BLaER1 treated with 17β-estradiol and CSF1 and Interleukin-3, amounts not matched to agents 10 nM and 100 nM (cell line): Measurements from ENCODE around the gene CTDSPL.
"Not testable (repeated sequence)": the region's sequence is repeated elsewhere in the genome, so short reads cannot be mapped to it uniquely, and the experiment has no call there.

Experiments used
- H3K27ac ChIP-seq, 11 experiments: shearing (Covaris generic); formaldehyde crosslinking; 2 replicates each; pipeline ENCODE4 v1.8.1; 2022
- H3K27me3 ChIP-seq, 11 experiments: shearing (Covaris generic); formaldehyde crosslinking; 2 replicates each; pipeline ENCODE4 v1.8.1; 2022
- H3K36me3 ChIP-seq, 11 experiments: shearing (Covaris generic); formaldehyde crosslinking; 2 replicates each; pipeline ENCODE4 v1.8.1; 2022
- H3K4me1 ChIP-seq, 10 experiments: shearing (Covaris generic); formaldehyde crosslinking; 2 replicates each; pipeline ENCODE4 v1.8.1; 2022
- H3K4me2 ChIP-seq, 11 experiments: shearing (Covaris generic); formaldehyde crosslinking; 2 replicates each; pipeline ENCODE4 v1.8.1; 2022
- H3K4me3 ChIP-seq, 10 experiments: shearing (Covaris generic); formaldehyde crosslinking; 2 replicates each; pipeline ENCODE4 v1.8.1; 2022
- H3K9ac ChIP-seq, 11 experiments: shearing (Covaris generic); formaldehyde crosslinking; 2 replicates each; pipeline ENCODE4 v1.8.1; 2022
- H3K9me3 ChIP-seq, 11 experiments: shearing (Covaris generic); formaldehyde crosslinking; replicated peaks in 1 of 11; 2 replicates each; pipeline ENCODE4 v1.8.1; 2022
- H4K20me1 ChIP-seq, 11 experiments: shearing (Covaris generic); formaldehyde crosslinking; 2 replicates each; pipeline ENCODE4 v1.8.1; 2022
- Cebpa-rat ChIP-seq, 11 experiments: shearing (Covaris generic); IDR thresholded peaks; 2 replicates each; pipeline ENCODE4 v1.8.1; 2022

The CTDSPL gene

GRCh38 chr3:38030126-38031021, 168.7 kb downstream of the CTDSPL start:
- Histone ChIP-seq H3K9ac (peak overlapping the region in 3 of 11 experiments; percentile 31 to 59 (median 47); a peak in 4 of 22 replicates), H3K9me3 (peaks cover 0 to 7% (median 0%) of the 10 kb centered on the region in 11 experiments; a peak in 3 of 22 replicates), H3K4me2 (peak overlapping the region; percentile 52 to 85 (median 71); a peak in 21 of 22 replicates), H4K20me1 (peaks cover 0 to 7% (median 0%) of the 10 kb centered on the region in 11 experiments; a peak in 4 of 22 replicates), H3K27me3 (peaks cover 36 to 58% (median 52%) of the 10 kb centered on the region in 11 experiments), H3K4me3 (peak overlapping the region in 8 of 10 experiments; percentile 18 to 62 (median 46); a peak in 13 of 20 replicates), H3K4me1 (peaks cover 13 to 39% (median 29%) of the 10 kb centered on the region in 10 experiments), H3K36me3 (no peaks in the 10 kb centered on the region), H3K27ac (no peak overlapping the region; a peak in 1 of 22 replicates)
- no peak for TF ChIP-seq Cebpa-rat (IDR thresholded peaks at IDR 0.05)

- no peak for TF ChIP-seq Cebpa-rat (IDR thresholded peaks at IDR 0.05)
- Histone ChIP-seq H4K20me1 (peaks cover 0 to 7% (median 0%) of the 10 kb centered on the region in 11 experiments; a peak in 4 of 22 replicates), H3K4me2 (peak overlapping the region in 5 of 11 experiments; percentile 15 to 82 (median 73); a peak in 9 of 22 replicates), H3K27ac (peak overlapping the region in 1 of 11 experiments; percentile 27; a peak in 2 of 22 replicates), H3K9ac (no peak overlapping the region; a peak in 1 of 22 replicates), H3K27me3 (peaks cover 36 to 58% (median 52%) of the 10 kb centered on the region in 11 experiments), H3K4me3 (no peak overlapping the region), H3K9me3 (peaks cover 0 to 7% (median 0%) of the 10 kb centered on the region in 11 experiments; a peak in 3 of 22 replicates), H3K36me3 (no peaks in the 10 kb centered on the region), H3K4me1 (peaks cover 4 to 29% (median 20%) of the 10 kb centered on the region in 10 experiments; a peak in 15 of 20 replicates)
These were observed 169.6 kb downstream of the CTDSPL start for GRCh38 chr3:38031022-38031994.

GRCh38 chr3:38032328-38032865, 170.7 kb downstream of the CTDSPL start:
- H3K27ac ChIP-seq, result no peak overlapping the region
- H4K20me1 ChIP-seq, result peaks cover 0 to 7% (median 0%) of the 10 kb centered on the region in 11 experiments; a peak in 4 of 22 replicates
- no peaks in the 10 kb centered on the region for H3K36me3 ChIP-seq
- H3K4me3 ChIP-seq, result no peak overlapping the region
- peaks cover 0 to 7% (median 0%) of the 10 kb centered on the region in 11 experiments; a peak in 3 of 22 replicates for H3K9me3 ChIP-seq
- H3K27me3 ChIP-seq, result peaks cover 36 to 51% (median 48%) of the 10 kb centered on the region in 11 experiments
- no peak for TF ChIP-seq Cebpa-rat (IDR thresholded peaks at IDR 0.05)
- H3K4me1 ChIP-seq, result peaks cover 4 to 29% (median 20%) of the 10 kb centered on the region in 10 experiments; a peak in 15 of 20 replicates
- H3K9ac ChIP-seq, result no peak overlapping the region
- H3K4me2 ChIP-seq, result peak overlapping the region in 5 of 11 experiments; percentile 5 to 82 (median 27); a peak in 3 of 22 replicates

DNA sequence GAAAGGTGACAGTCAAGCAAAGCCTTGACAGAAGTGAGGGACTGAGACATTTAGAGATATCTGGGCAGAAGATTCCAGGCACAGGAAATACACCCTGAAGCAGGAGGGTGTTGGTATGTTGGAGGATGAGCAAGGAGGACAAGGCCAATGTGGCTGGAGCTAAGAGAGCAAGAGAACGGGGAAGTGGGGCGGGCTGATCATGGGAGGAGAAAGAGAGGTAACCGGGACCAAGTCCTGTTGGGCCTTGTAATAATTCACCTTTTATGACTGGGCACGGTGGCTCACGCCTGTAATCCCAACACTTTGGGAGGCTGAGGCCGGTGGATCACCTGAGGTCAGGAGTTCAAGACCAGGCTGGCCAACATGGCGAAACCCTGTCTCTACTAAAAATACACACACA, 171.9 kb downstream of the CTDSPL start:
- not testable (repeated sequence) for H4K20me1 ChIP-seq, H3K9me3 ChIP-seq, H3K27ac ChIP-seq, H3K36me3 ChIP-seq, H3K9ac ChIP-seq, H3K4me2 ChIP-seq, H3K4me3 ChIP-seq
- Histone ChIP-seq H3K4me1 (peaks cover 11 to 38% (median 26%) of the 10 kb centered on the region in 10 experiments), H3K27me3 (peaks cover 24 to 39% (median 36%) of the 10 kb centered on the region in 11 experiments)
